IMR-90 (cell line): Measurements from ENCODE around the gene HNF1B. TPM values are rescaled to one million over a fixed set of nuclear protein-coding genes. Genes with fewer than 3 reads are reported as not detected.

Source experiments
- ATAC-seq: fragments of 200-7000 bp; cut with Tn5 transposase; 2 replicates; pipeline ENCODE4 v1.9.1; 2020; ENCODE audit warnings: low read depth, mild to moderate bottlenecking, moderate library complexity
- BruUV-seq: library from RNA; stranded (reverse); fragments of 400-500 nt; replicated peaks from 2 replicates; lab custom pipeline; 2021; lab: Mats Ljungman, UMichigan
- CTCF ChIA-PET: fragments of 300-600 bp; formaldehyde crosslinking; extraction: SDS; loops from one replicate; lab custom pipeline; 2021; ENCODE audit warnings: antibody characterized with exemption; lab: Yijun Ruan, JAX
- POLR2A ChIA-PET: fragments of 300-600 bp; sonication (Branson Sonifier 250); formaldehyde crosslinking; loops from one replicate; lab custom pipeline; 2022; ENCODE audit warnings: antibody characterized with exemption; ENCODE audit not compliant: unreplicated experiment; lab: Charles Lee
- DNase-seq: peaks from one replicate; pipeline ENCODE4 v3.0.0; 2013
- H2AFZ ChIP-seq: replicated peaks from 2 replicates; pipeline ENCODE3; 2013; ENCODE audit warnings: low read length, mild to moderate bottlenecking; ENCODE audit not compliant: poor library complexity
- H2AK5ac ChIP-seq: 2 replicates; pipeline ENCODE4 v1.6.1; 2013; ENCODE audit warnings: low read depth, low read length, inconsistent platforms
- H2AK9ac ChIP-seq: replicated peaks from 2 replicates; pipeline ENCODE3; 2013; ENCODE audit warnings: mild to moderate bottlenecking, low read depth, low read length, moderate library complexity; ENCODE audit not compliant: poor library complexity
- H2BK120ac ChIP-seq: 2 replicates; pipeline ENCODE4 v1.6.1; 2013; ENCODE audit warnings: low read depth, low read length, inconsistent platforms
- H2BK15ac ChIP-seq: 3 replicates; pipeline ENCODE4 v1.6.1; 2013; ENCODE audit warnings: low read depth, low read length, inconsistent platforms
- H2BK20ac ChIP-seq: 2 replicates; pipeline ENCODE4 v1.6.1; 2013; ENCODE audit warnings: low read depth, mild to moderate bottlenecking, inconsistent platforms, low read length, moderate library complexity
- H2BK5ac ChIP-seq: 2 replicates; pipeline ENCODE4 v1.6.1; 2013; ENCODE audit warnings: mild to moderate bottlenecking, low read depth, low read length, inconsistent platforms; ENCODE audit not compliant: poor library complexity, severe bottlenecking
- H3K14ac ChIP-seq: replicated peaks from 2 replicates; pipeline ENCODE4 v1.6.1; 2013; ENCODE audit warnings: low read depth, low read length, inconsistent platforms
- H3K18ac ChIP-seq: 2 replicates; pipeline ENCODE4 v1.6.1; 2013; ENCODE audit warnings: low read depth, low read length, control low read depth
- H3K23ac ChIP-seq: 2 replicates; pipeline ENCODE4 v1.6.1; 2013; ENCODE audit warnings: low read depth, low read length, inconsistent platforms
- H3K27ac ChIP-seq: 2 replicates; pipeline ENCODE4 v1.5.1; 2013; ENCODE audit warnings: mild to moderate bottlenecking, control low read depth, low read length; ENCODE audit not compliant: insufficient read depth
- H3K27me3 ChIP-seq: 2 replicates; pipeline ENCODE4 v1.6.1; 2013; ENCODE audit warnings: low read length; ENCODE audit not compliant: control insufficient read depth, insufficient read depth
- H3K36me3 ChIP-seq: 2 replicates; pipeline ENCODE4 v1.6.1; 2013; ENCODE audit warnings: low read length, mixed read lengths; ENCODE audit not compliant: control insufficient read depth, insufficient read depth
- H3K4ac ChIP-seq: 2 replicates; pipeline ENCODE4 v1.6.1; 2013; ENCODE audit warnings: low read depth, low read length, inconsistent platforms
- H3K4me1 ChIP-seq: 2 replicates; pipeline ENCODE4 v1.6.1; 2013; ENCODE audit warnings: low read length, mixed read lengths; ENCODE audit not compliant: control insufficient read depth, insufficient read depth
- H3K4me2 ChIP-seq: 2 replicates; pipeline ENCODE4 v1.6.1; 2013; ENCODE audit warnings: low read depth, mild to moderate bottlenecking, control low read depth, low read length, moderate library complexity
- H3K4me3 ChIP-seq: 2 replicates; pipeline ENCODE4 v1.5.1; 2013; ENCODE audit warnings: low read depth, mild to moderate bottlenecking, control low read depth, low read length, moderate library complexity; ENCODE audit not compliant: insufficient read depth
- H3K56ac ChIP-seq: 2 replicates; pipeline ENCODE4 v1.6.1; 2013; ENCODE audit warnings: low read length, inconsistent platforms; ENCODE audit not compliant: insufficient read depth; ENCODE audit errors: extremely low read depth
- H3K79me1 ChIP-seq, 2 experiments: 2 replicates each; pipeline ENCODE4 v1.6.1; 2013; ENCODE audit warnings: low read length in 2 of 2, inconsistent platforms in 1 of 2, low read depth in 1 of 2
- H3K9ac ChIP-seq: 2 replicates; pipeline ENCODE4 v1.6.1; 2013; ENCODE audit warnings: low read depth, low read length, control low read depth
- H3K9me1 ChIP-seq: 2 replicates; pipeline ENCODE4 v1.6.1; 2013; ENCODE audit warnings: low read length, inconsistent platforms; ENCODE audit not compliant: insufficient read depth
- H3K9me3 ChIP-seq: 2 replicates; pipeline ENCODE4 v1.6.1; 2013; ENCODE audit warnings: low read length; ENCODE audit not compliant: control insufficient read depth, insufficient read depth
- H4K20me1 ChIP-seq: 2 replicates; pipeline ENCODE4 v1.6.1; 2013; ENCODE audit warnings: low read length, inconsistent platforms; ENCODE audit not compliant: insufficient read depth
- H4K5ac ChIP-seq: 2 replicates; pipeline ENCODE4 v1.6.1; 2013; ENCODE audit warnings: mild to moderate bottlenecking, low read depth, low read length, control low read depth
- H4K8ac ChIP-seq, 2 experiments: 2 replicates each; pipeline ENCODE4 v1.6.1; 2013; ENCODE audit warnings: low read depth in 2 of 2, low read length in 2 of 2, control low read depth in 1 of 2, inconsistent platforms in 1 of 2
- H4K91ac ChIP-seq: 2 replicates; pipeline ENCODE4 v1.6.1; 2013; ENCODE audit warnings: low read depth, low read length, inconsistent platforms; ENCODE audit not compliant: insufficient read depth
- BHLHE40 ChIP-seq: fragments of 150-350 bp; IDR thresholded peaks from 2 replicates; pipeline ENCODE4 v1.6.1; 2016; ENCODE audit warnings: mild to moderate bottlenecking, low read depth, low read length
- MAFK ChIP-seq: IDR thresholded peaks from 2 replicates; pipeline ENCODE4 v1.6.1; 2012; ENCODE audit warnings: low read depth, low read length, improper control_type of control experiment
- MXI1 ChIP-seq: IDR thresholded peaks from 2 replicates; pipeline ENCODE4 v1.6.1; 2012; ENCODE audit warnings: low read depth, mild to moderate bottlenecking, low read length, moderate library complexity, borderline replicate concordance
- POLR2A ChIP-seq: IDR thresholded peaks from 2 replicates; pipeline ENCODE4 v1.6.1; 2012; ENCODE audit warnings: mild to moderate bottlenecking, low read depth, low read length
- RFX5 ChIP-seq: IDR thresholded peaks from 2 replicates; pipeline ENCODE4 v1.8.0; 2012; ENCODE audit warnings: low read depth, mild to moderate bottlenecking, low read length, moderate library complexity
- SMC3 ChIP-seq: fragments of 150-350 bp; IDR thresholded peaks from 2 replicates; pipeline ENCODE4 v1.6.1; 2016; ENCODE audit warnings: low read depth, mild to moderate bottlenecking, antibody characterized with exemption, low read length, moderate library complexity
- WGBS, 2 experiments: methylation state at CpG; one replicate each; pipeline versions ENCODE4 v1.1.5 to v1.1.7; 2013; ENCODE audit warnings: missing lambda C conversion rate in 2 of 2; ENCODE audit not compliant: insufficient read length in 1 of 2; ENCODE audit errors: extremely low coverage in 2 of 2; 5-methylcytosine and 5-hydroxymethylcytosine counted together
- dilution Hi-C: fragments of 300-500 bp; cut with HindIII; formaldehyde crosslinking; loops from one replicate; pipeline ENCODE4 v1.14.3; 2018; ENCODE audit warnings: low sequenced_read_pairs; ENCODE audit not compliant: unreplicated experiment
- in situ Hi-C: fragments of 300-500 bp; cut with MboI; formaldehyde crosslinking; loops from 3 replicates; pipeline ENCODE4 v1.14.3; 2019; ENCODE audit warnings: low sequenced_read_pairs, inconsistent platforms, mixed read lengths
- intact Hi-C: fragments of 100-400 bp; cut with micrococcal nuclease; formaldehyde crosslinking; loops from 2 replicates; pipeline ENCODE4 v1.10.0; 2022
- polyA plus RNA-seq, 3 experiments: library from polyadenylated mRNA; depleted of rRNA; stranded (reverse); fragments of >200 nt; gene quantifications; 2 replicates each; pipeline ENCODE4 v1.2.3, GENCODE V29; 2012; ENCODE audit warnings: low replicate concordance in 1 of 3
- total RNA-seq: library from RNA; depleted of rRNA; stranded (reverse); fragments of >200 nt; gene quantifications from 2 replicates; pipeline ENCODE4 v1.2.3, GENCODE V29; 2012
- TF ChIP-seq, protein P1 (sequence below): fragments of 150-350 bp; IDR thresholded peaks from 2 replicates; pipeline ENCODE4 v1.6.1; 2016; ENCODE audit warnings: low read depth, mild to moderate bottlenecking, low read length, moderate library complexity, borderline replicate concordance
- TF ChIP-seq, protein P2 (sequence below): conservative IDR thresholded peaks from 2 replicates; pipeline ENCODE4 v1.5.1; 2012; ENCODE audit warnings: mild to moderate bottlenecking, low read depth, low read length, improper control_type of control experiment

The HNF1B gene
- total and polyA plus RNA-seq, 2 of the 4 experiments (the other 2 are of a cell fraction), result not detected

DNA sequence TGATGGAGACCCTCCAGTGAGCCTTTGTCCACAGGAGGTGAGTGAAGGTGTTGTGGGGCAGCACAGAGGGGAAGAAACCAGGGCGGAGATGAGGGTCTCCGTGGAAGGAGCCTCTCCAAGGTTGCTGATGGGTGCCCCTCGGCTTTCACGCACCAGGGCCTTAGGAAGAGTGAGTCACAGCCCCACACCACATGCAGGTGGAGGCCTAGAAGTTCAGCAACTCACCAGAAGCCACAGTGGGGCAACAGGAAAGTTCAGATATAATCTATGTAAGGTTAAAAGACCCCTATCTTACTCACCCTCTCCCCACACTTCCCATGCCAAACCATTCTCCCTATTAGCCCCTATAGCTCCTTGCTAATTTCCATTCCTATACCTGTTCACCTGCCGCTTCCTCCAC lies 9.5 kb upstream of the HNF1B start:
- Histone ChIP-seq H3K56ac (no peak overlapping the region), H3K4me1 (peaks cover 7% of the 10 kb centered on the region; the same call in 1 of the 2 replicates), H3K23ac (no peak overlapping the region), H3K9ac (no peak overlapping the region), H3K14ac (no peak overlapping the region), H2BK15ac (no peak overlapping the region), H3K9me1 (peaks cover 10% of the 10 kb centered on the region), H4K5ac (no peak overlapping the region), H4K20me1 (no peaks in the 10 kb centered on the region), H3K4me2 (no peak overlapping the region), H2BK20ac (no peak overlapping the region), H4K91ac (no peak overlapping the region), H2BK120ac (no peak overlapping the region), H3K9me3 (no peaks in the 10 kb centered on the region), H3K27me3 (peaks cover 7% of the 10 kb centered on the region; the same call in 1 of the 2 replicates), H2BK5ac (no peak overlapping the region), H3K4me3 (no peak overlapping the region), H3K27ac (no peak overlapping the region), H2AK5ac (no peak overlapping the region), H3K79me1 (no peaks in the 10 kb centered on the region), H2AK9ac (no peak overlapping the region), H3K36me3 (no peaks in the 10 kb centered on the region), H3K4ac (no peak overlapping the region), H2AFZ (no peak overlapping the region), H3K18ac (no peak overlapping the region), H4K8ac (no peak overlapping the region)
- CTCF ChIA-PET, result no interaction called here
- in situ Hi-C loops (loop anchor here (10.0 kb wide), 1 partner anchor 60 kb away; no protein-coding TSS in a partner anchor), intact Hi-C loops (no loop called here), dilution Hi-C loops (no loop called here)
- TF ChIP-seq, protein P1, sequence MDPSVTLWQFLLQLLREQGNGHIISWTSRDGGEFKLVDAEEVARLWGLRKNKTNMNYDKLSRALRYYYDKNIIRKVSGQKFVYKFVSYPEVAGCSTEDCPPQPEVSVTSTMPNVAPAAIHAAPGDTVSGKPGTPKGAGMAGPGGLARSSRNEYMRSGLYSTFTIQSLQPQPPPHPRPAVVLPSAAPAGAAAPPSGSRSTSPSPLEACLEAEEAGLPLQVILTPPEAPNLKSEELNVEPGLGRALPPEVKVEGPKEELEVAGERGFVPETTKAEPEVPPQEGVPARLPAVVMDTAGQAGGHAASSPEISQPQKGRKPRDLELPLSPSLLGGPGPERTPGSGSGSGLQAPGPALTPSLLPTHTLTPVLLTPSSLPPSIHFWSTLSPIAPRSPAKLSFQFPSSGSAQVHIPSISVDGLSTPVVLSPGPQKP, result no peak
- no peak for TF ChIP-seq POLR2A
- no peak for TF ChIP-seq MXI1
- TF ChIP-seq, protein P2, sequence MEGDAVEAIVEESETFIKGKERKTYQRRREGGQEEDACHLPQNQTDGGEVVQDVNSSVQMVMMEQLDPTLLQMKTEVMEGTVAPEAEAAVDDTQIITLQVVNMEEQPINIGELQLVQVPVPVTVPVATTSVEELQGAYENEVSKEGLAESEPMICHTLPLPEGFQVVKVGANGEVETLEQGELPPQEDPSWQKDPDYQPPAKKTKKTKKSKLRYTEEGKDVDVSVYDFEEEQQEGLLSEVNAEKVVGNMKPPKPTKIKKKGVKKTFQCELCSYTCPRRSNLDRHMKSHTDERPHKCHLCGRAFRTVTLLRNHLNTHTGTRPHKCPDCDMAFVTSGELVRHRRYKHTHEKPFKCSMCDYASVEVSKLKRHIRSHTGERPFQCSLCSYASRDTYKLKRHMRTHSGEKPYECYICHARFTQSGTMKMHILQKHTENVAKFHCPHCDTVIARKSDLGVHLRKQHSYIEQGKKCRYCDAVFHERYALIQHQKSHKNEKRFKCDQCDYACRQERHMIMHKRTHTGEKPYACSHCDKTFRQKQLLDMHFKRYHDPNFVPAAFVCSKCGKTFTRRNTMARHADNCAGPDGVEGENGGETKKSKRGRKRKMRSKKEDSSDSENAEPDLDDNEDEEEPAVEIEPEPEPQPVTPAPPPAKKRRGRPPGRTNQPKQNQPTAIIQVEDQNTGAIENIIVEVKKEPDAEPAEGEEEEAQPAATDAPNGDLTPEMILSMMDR, result no peak
- TF ChIP-seq SMC3, result no peak
- no peak for TF ChIP-seq MAFK
- TF ChIP-seq BHLHE40, result no peak
- TF ChIP-seq RFX5, result no peak
- WGBS, 2 experiments, result no CpG with 5 or more reads among the region's 5 CpGs
- no TSS peak for BruUV-seq
- POLR2A ChIA-PET, result no interaction called here
- DNase-seq, result no peak
- no peak for ATAC-seq
